ENCODE measurements around the gene DESI1. TPM values are rescaled to one million over a fixed set of nuclear protein-coding genes. Genes with fewer than 3 reads are reported as not detected.

The DESI1 gene
- total and polyA plus RNA-seq, 4 donors, result 6.4 to 21.5 (median 16.5) TPM

- Histone ChIP-seq H3K4me1 (ENCODE audit: control insufficient read depth in 1 of 2, insufficient read depth in 2 of 2, low read length in 2 of 2) (peaks cover 0 to 1% of the 10 kb centered on the region in 2 donors), H3K4me3 (ENCODE audit: low read length in 2 of 2) (no peak overlapping the region), H3K36me3 (ENCODE audit: control insufficient read depth in 1 of 2, insufficient read depth in 2 of 2, low read length in 1 of 2) (peaks cover 0 to 5% of the 10 kb centered on the region in 2 donors), H3K27ac (ENCODE audit: low read depth in 1 of 2, low read length in 2 of 2) (no peak overlapping the region), H3K9me3 (ENCODE audit: control insufficient read depth, low read length) (no peaks in the 10 kb centered on the region), H3K27me3 (ENCODE audit: control insufficient read depth in 1 of 2, insufficient read depth in 2 of 2, low read length in 1 of 2) (no peaks in the 10 kb centered on the region)
- DNase-seq, result no peak
- WGBS, 2 donors, result 96 to 97% methylated on average over 7 of the region's 7 CpGs
- ATAC-seq (ENCODE audit: low FRiP score), result no peak
- intact Hi-C loops (cut with DNase I), result no loop called here
Observed at GRCh38 chr22:41625577-41625976, 4.7 kb upstream of the DESI1 start.

GRCh38 chr22:41621911-41622179, 1.0 kb upstream of the DESI1 start:
- peaks cover 0 to 1% of the 10 kb centered on the region in 2 donors for H3K4me1 ChIP-seq (ENCODE audit: control insufficient read depth in 1 of 2, insufficient read depth in 2 of 2, low read length in 2 of 2)
- H3K27me3 ChIP-seq (ENCODE audit: control insufficient read depth in 1 of 2, insufficient read depth in 2 of 2, low read length in 1 of 2), result no peaks in the 10 kb centered on the region
- DNase-seq (no peak), ATAC-seq (ENCODE audit: low FRiP score) (no peak)
- H3K4me3 ChIP-seq (ENCODE audit: low read length in 2 of 2), result peak overlapping the region; percentile 51 to 78
- no peaks in the 10 kb centered on the region for H3K9me3 ChIP-seq (ENCODE audit: control insufficient read depth, low read length)
- H3K36me3 ChIP-seq (ENCODE audit: control insufficient read depth in 1 of 2, insufficient read depth in 2 of 2, low read length in 1 of 2), result no peaks in the 10 kb centered on the region
- WGBS, 2 donors, result 5% methylated on average over 8 of the region's 8 CpGs
- peak overlapping the region; percentile 15 to 90 for H3K27ac ChIP-seq (ENCODE audit: low read depth in 1 of 2, low read length in 2 of 2)
- intact Hi-C loops (cut with DNase I), result no loop called here

GRCh38 chr22:41621099-41621910, 462 bp upstream of the DESI1 start, which contains the start of gene XRCC6:
Gene XRCC6 (plus strand): TSS chr22:41621295. CDS start chr22:41622005, 710 bp downstream.
- 0% methylated on average over 66 to 70 of the region's 70 CpGs for WGBS, 2 donors
- Histone ChIP-seq H3K4me3 (ENCODE audit: low read length in 2 of 2) (peak within 1 kb of the TSS; percentile 68 to 78), H3K9me3 (ENCODE audit: control insufficient read depth, low read length) (no peaks in the 10 kb centered on the region), H3K4me1 (ENCODE audit: control insufficient read depth in 1 of 2, insufficient read depth in 2 of 2, low read length in 2 of 2) (peaks cover 0 to 1% of the 10 kb centered on the region in 2 donors), H3K27me3 (ENCODE audit: control insufficient read depth in 1 of 2, insufficient read depth in 2 of 2, low read length in 1 of 2) (no peaks in the 10 kb centered on the region), H3K27ac (ENCODE audit: low read depth in 1 of 2, low read length in 2 of 2) (peak within 1 kb of the TSS; percentile 15 to 90), H3K36me3 (ENCODE audit: control insufficient read depth in 1 of 2, insufficient read depth in 2 of 2, low read length in 1 of 2) (no peaks in the 10 kb centered on the region)
- intact Hi-C loops (cut with DNase I), result no loop called here
- ATAC-seq (ENCODE audit: low FRiP score), result peak; percentile 100
- peak; percentile 100 for DNase-seq

GRCh38 chr22:41619979-41620588, 759 bp downstream of the DESI1 start:
- Histone ChIP-seq H3K4me3 (ENCODE audit: low read length in 2 of 2) (peak overlapping the region; percentile 29 to 68), H3K36me3 (ENCODE audit: control insufficient read depth in 1 of 2, insufficient read depth in 2 of 2, low read length in 1 of 2) (no peaks in the 10 kb centered on the region), H3K9me3 (ENCODE audit: control insufficient read depth, low read length) (no peaks in the 10 kb centered on the region), H3K27me3 (ENCODE audit: control insufficient read depth in 1 of 2, insufficient read depth in 2 of 2, low read length in 1 of 2) (no peaks in the 10 kb centered on the region), H3K4me1 (ENCODE audit: control insufficient read depth in 1 of 2, insufficient read depth in 2 of 2, low read length in 2 of 2) (peaks cover 0 to 1% of the 10 kb centered on the region in 2 donors), H3K27ac (ENCODE audit: low read depth in 1 of 2, low read length in 2 of 2) (no peak overlapping the region)
- intact Hi-C loops (cut with DNase I), result no loop called here
- peak; percentile 60 to 82 for DNase-seq
- ATAC-seq (ENCODE audit: low FRiP score), result peak; percentile 6
- 4% methylated on average over 24 of the region's 24 CpGs for WGBS, 2 donors

- DNase-seq, result no peak
- intact Hi-C loops (cut with DNase I), result no loop called here
- 92 to 94% methylated on average over 2 of the region's 2 CpGs for WGBS, 2 donors
- Histone ChIP-seq H3K4me3 (ENCODE audit: low read length in 2 of 2) (no peak overlapping the region), H3K27ac (ENCODE audit: low read depth in 1 of 2, low read length in 2 of 2) (no peak overlapping the region), H3K4me1 (ENCODE audit: control insufficient read depth in 1 of 2, insufficient read depth in 2 of 2, low read length in 2 of 2) (no peaks in the 10 kb centered on the region), H3K9me3 (ENCODE audit: control insufficient read depth, low read length) (no peaks in the 10 kb centered on the region), H3K27me3 (ENCODE audit: control insufficient read depth in 1 of 2, insufficient read depth in 2 of 2, low read length in 1 of 2) (no peaks in the 10 kb centered on the region), H3K36me3 (ENCODE audit: control insufficient read depth in 1 of 2, insufficient read depth in 2 of 2, low read length in 1 of 2) (peaks cover 0 to 2% of the 10 kb centered on the region in 2 donors)
- ATAC-seq (ENCODE audit: low FRiP score), result no peak
Observed at GRCh38 chr22:41613456-41613855, 7.4 kb downstream of the DESI1 start.

- no peak for ATAC-seq (ENCODE audit: low FRiP score)
- H3K27me3 ChIP-seq (ENCODE audit: control insufficient read depth in 1 of 2, insufficient read depth in 2 of 2, low read length in 1 of 2), result no peaks in the 10 kb centered on the region
- WGBS, 2 donors, result 87 to 95% methylated on average over 6 of the region's 6 CpGs
- no peak overlapping the region for H3K4me3 ChIP-seq (ENCODE audit: low read length in 2 of 2)
- no peaks in the 10 kb centered on the region for H3K9me3 ChIP-seq (ENCODE audit: control insufficient read depth, low read length)
- DNase-seq, result peak in 1 of 2 donors; percentile 15
- no peak overlapping the region for H3K27ac ChIP-seq (ENCODE audit: low read depth in 1 of 2, low read length in 2 of 2)
- peaks cover 0 to 2% of the 10 kb centered on the region in 2 donors for H3K36me3 ChIP-seq (ENCODE audit: control insufficient read depth in 1 of 2, insufficient read depth in 2 of 2, low read length in 1 of 2)
- intact Hi-C loops (cut with DNase I), result no loop called here
- no peaks in the 10 kb centered on the region for H3K4me1 ChIP-seq (ENCODE audit: control insufficient read depth in 1 of 2, insufficient read depth in 2 of 2, low read length in 2 of 2)
Observed at GRCh38 chr22:41612603-41613306, 8.1 kb downstream of the DESI1 start.

- Histone ChIP-seq H3K4me3 (ENCODE audit: low read length in 2 of 2) (no peak overlapping the region), H3K9me3 (ENCODE audit: control insufficient read depth, low read length) (no peaks in the 10 kb centered on the region), H3K27ac (ENCODE audit: low read depth in 1 of 2, low read length in 2 of 2) (no peak overlapping the region), H3K27me3 (ENCODE audit: control insufficient read depth in 1 of 2, insufficient read depth in 2 of 2, low read length in 1 of 2) (no peaks in the 10 kb centered on the region), H3K36me3 (ENCODE audit: control insufficient read depth in 1 of 2, insufficient read depth in 2 of 2, low read length in 1 of 2) (peaks cover 0 to 11% of the 10 kb centered on the region in 2 donors), H3K4me1 (ENCODE audit: control insufficient read depth in 1 of 2, insufficient read depth in 2 of 2, low read length in 2 of 2) (no peaks in the 10 kb centered on the region)
- intact Hi-C loops (cut with DNase I), result no loop called here
- ATAC-seq (ENCODE audit: low FRiP score), result no peak
- no peak for DNase-seq
- WGBS, 2 donors, result 93 to 96% methylated on average over 3 of the region's 3 CpGs
Observed at GRCh38 chr22:41608386-41608785, 12.5 kb downstream of the DESI1 start.

- DNase-seq, result no peak
- intact Hi-C loops (cut with DNase I), result no loop called here
- WGBS, 2 donors, result 85 to 90% methylated on average over 3 to 4 of the region's 4 CpGs
Observed at GRCh38 chr22:41603873-41604332, 16.9 kb downstream of the DESI1 start.

More at GRCh38 chr22:41603873-41604332, 16.9 kb downstream of the DESI1 start:
- Histone ChIP-seq H3K9me3 (ENCODE audit: control insufficient read depth, low read length) (no peaks in the 10 kb centered on the region), H3K27ac (ENCODE audit: low read depth in 1 of 2, low read length in 2 of 2) (no peak overlapping the region), H3K4me1 (ENCODE audit: control insufficient read depth in 1 of 2, insufficient read depth in 2 of 2, low read length in 2 of 2) (no peaks in the 10 kb centered on the region), H3K36me3 (ENCODE audit: control insufficient read depth in 1 of 2, insufficient read depth in 2 of 2, low read length in 1 of 2) (peaks cover 0 to 13% of the 10 kb centered on the region in 2 donors), H3K27me3 (ENCODE audit: control insufficient read depth in 1 of 2, insufficient read depth in 2 of 2, low read length in 1 of 2) (no peaks in the 10 kb centered on the region), H3K4me3 (ENCODE audit: low read length in 2 of 2) (no peak overlapping the region)
- ATAC-seq (ENCODE audit: low FRiP score), result no peak
